GOT3 (cell line): ENCODE measurements around the gene SEPSECS.

Experiments
- DNase-seq: peaks from one replicate; lab custom pipeline; 2025; ENCODE audit warnings: mixed read lengths; lab: John Stamatoyannopoulos, UW

Gene SEPSECS

DNA sequence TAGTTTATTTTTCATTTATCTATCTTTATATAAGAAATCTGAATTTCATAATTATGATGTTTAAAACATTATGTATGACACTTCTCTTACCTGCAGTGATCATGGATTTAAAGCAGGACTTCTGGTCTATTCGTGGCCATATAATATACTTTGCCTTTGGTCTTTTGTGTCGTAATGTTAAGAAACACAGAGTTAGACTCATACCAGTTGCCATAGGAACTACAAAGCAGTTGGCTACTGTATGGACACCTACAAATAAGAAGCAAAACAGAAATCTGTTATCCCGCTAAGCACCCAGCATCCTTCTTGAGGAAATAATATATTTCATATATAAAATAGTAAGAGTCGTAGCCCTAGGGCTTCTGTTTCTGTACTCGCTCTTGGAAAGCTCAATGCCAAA is 4.3 kb downstream of the SEPSECS start:
- DNase-seq: no peak

DNA sequence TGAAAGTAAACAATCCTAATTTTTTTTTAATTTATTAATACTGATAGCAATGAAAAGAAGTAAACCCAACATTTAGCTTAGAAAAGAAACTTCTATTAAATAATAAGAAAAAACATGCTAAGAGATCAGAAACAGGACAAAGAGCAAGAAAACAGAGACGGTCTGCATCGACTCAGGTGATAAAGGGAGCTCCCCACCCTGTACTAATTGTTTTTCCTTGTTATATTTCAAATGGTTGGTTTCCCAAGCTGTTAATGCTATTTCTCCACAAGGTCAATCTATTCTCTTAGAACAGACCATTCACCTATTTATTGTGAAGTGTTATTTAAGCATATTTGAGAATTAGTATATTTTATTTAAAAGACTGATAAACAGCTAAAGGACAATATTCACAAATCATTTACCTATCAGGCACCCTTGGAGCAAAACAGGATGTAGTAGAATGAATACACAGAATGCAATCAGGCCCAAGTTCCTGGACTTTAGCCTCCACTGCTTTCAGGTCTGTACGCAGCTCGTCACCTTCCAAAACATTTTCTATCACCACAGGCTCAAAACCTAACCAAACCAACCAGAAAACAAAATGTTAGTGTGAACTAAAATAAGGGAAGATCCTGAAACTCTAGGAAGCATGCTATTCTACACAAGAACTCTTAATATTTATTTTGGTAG is 5.5 kb downstream of the SEPSECS start:
- no peak for DNase-seq

DNA sequence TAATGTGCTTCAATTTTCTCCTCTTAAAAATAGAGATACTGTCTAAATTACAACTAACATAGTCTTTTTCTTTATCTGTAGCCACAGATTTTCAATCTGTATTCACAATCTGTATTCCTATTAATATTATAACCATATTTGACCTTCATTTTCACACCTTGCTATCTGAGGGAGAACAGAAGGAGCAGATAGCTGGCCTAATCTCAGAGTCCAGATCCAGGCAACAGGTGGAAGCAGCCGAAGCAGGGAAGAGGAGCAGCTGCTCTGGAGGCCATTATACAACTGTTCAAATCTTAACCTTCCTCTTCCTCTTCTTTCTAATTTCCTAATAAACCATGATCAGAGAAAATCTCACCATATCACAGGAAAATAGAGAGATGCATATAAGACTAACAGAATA is 14.2 kb downstream of the SEPSECS start:
- DNase-seq: no peak

DNA sequence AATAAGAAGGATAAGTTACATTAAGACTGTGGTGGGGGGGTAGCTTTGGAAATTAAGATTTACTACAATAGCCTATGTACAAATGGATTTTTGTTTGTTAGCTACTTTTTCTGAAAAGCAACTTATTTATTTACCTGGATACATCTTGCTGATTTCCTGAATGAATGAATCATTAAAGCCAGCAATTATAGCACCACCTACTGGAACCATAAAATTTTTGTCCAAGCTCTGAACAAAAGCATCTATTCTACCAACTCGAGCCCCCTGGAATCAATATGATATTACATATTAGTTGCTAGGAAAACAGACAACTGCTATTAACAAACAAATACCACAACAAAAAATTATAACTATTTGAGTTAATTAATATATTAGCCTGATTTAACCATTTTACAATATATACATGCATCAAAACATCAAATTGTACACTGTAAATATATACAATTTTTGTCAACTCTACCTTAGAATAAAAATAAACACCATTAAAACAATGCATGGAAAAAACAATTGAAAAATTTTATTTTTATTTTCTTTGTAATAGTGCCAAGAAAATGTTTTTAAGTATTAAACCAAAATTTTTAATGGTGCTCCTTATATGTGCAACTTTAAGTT is 15.3 kb downstream of the SEPSECS start:
- no peak for DNase-seq

DNA sequence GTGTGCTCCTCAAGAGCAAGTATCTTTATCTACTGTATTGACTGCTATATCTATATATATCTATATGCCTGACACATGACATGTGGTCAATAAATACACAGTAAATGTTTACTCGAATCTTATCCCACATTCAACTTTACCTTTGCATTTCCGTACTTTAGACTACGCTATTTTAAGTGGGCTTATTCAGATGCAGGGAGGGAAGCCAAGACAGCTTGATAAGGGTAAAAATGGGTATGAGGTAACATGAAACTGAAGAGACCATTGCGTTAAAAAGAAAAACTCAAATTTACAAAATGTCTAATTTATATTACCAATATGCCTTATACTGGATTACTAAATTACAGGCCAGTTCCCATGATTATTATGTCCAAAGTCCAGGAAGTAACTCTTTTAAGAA is 17.8 kb downstream of the SEPSECS start:
- no peak for DNase-seq

DNA sequence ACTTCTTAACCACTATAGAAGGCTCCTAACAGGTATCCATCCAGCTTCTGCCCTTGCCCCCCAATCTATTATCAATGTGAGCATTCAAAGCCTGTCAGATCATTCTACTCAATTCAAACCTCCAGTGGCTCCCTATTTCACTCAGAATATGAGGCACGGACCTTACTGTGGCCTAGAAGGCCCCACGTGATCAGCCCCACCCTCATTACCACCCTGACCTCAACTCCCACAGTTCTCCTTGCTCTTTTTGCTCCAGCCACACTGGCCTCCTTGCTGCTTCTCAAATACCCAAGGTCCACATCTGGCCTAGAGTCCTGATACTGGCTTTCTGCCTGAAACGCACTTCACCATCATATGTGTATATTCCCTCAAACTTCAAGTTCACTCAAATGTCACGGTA is 18.7 kb downstream of the SEPSECS start:
- DNase-seq: no peak

DNA sequence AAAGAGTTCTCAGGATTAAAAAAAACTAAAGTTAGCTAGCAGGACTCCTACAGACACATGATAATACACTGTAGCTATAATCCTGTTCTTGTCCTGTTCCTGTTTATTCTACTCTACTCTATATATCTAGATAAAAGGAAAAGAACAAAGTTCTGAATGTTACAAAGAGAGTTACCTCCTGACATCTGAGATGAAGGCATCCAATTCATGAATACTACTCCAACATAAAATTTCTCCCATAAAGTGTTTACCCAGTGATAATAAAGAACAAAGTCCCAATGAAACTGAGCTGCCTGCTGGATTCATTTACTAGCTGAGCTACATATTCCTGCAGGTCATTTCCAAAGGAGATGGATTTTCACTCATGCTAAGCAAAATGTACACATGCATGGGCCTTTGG is 27.1 kb downstream of the SEPSECS start:
- no peak for DNase-seq

DNA sequence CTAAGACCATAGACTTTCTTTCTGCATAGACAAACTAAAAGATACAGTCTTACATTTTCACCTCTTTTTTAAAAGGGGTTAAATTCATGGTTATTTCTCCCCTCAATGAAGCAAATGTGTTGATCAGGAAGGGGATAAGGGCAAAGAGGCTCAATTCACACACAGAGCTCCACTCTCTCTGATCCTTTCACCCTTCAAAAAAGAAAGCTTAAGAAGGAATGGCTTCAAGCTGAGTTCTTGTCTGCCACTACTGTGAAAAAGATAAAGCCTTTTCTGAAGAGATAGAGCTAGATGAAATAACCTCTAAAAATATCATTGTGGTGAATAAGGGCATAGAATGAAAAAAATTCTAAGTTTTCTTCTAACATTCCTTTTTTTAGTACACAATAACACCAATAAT is 28.3 kb downstream of the SEPSECS start:
- DNase-seq: no peak

DNA sequence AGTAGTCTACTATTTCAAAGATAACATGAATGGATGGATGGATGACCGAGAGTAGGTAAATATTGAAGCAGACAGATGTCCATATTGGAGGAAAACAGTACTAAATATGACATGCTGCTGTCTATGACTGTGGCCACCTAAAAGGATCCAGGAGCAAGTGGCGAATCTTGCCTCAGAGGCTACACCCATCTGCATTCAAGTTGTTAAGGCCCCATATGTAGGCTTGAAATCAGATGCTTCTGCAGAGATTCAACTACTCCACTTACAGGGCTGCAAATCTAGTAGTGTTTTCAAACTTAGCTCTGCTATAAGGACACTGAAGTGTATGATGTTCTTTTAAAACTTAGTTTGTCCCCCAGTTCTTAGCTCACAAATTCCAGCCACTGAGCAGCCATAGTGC is 28.9 kb downstream of the SEPSECS start:
- no peak for DNase-seq

DNA sequence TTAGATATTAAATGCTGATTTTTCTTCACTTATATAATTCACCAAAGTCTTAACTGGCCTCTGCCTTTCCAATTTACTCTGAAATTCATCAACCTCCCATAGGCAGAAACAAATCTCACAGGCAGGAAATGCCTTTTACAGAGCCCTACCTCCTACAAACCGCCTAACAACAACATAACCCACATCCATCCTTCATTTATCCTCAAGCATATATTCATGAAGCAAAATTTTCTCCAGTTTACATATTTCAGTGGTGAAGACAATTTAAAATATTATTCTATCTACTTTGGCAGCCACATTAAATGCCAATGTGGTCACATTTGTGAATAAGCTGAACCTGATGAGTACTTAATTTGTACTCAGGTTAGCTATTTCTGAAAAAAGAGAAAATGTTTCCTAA is 30.3 kb downstream of the SEPSECS start:
- no peak for DNase-seq

DNA sequence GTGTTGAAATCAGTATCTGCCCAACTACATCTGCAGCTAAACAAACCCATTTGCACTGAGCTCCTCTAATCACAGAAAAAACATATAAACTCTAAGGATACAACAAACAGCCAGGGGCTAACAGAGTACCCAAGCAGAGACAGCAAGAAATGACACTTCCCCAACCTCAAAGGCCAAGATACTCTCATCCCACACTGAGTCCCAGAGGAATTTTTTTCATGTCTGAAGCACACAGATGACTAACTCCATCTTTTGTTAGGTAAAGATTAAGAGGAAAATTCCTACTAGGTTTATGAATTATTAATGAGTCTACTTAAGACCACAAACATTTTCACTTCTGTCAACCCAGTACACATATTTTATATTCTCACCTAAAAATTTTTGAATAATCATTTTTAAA is 31.6 kb downstream of the SEPSECS start:
- DNase-seq: no peak

DNA sequence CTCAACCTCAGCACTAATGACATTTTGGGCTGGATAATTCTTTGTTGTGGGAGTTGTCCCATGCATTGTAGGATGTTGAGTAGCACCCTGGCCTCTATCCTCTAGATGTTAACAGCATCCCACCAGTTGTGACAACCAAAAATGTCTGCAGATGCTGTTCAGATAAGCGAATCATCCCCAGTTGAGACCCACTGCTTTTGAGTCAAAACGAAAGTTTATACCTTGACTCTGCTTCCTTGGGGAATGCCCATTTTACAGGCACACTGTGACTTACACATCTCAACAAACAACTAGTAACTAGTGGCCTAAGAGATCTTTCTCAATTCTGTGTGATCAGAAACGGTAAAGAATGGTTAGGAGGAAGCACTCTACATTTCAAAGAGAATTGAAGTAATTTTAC is 37.0 kb downstream of the SEPSECS start:
- no peak for DNase-seq

DNA sequence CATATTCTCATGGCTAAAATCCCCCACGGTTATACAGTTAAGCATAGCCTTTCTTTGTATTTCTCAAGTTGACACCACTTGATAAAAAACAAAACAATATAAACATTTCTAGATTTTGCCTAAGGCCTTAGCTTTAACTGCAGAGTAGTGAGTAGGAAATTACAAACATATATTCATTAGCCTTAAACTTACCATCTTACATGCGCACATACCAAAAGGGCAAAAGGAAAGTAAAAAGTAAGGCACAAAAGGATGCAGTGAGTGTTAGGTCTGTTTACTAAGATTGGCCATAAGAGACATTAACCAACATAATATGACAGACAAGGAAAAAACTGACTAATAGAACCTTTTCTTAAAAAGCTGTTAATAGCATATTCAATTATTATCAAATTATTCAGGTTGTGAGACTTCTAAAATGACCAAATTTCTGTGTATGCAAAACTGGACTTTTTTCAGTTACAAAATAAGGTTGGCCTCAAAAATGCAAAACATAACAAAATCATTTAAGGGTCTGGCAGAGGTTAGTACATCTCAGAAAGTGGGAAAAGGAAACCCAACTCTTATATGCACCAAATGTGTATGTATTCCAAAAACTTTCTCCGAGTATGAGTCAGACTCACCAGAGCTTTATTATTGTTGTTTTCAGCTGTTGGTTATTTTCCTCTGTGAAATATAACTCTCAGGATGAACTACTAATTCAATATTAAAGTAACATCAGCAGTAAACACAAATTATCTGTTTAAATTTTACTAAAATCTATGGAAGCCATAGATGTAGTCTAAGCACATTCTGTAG is 39.9 kb downstream of the SEPSECS start:
- no peak for DNase-seq

DNA sequence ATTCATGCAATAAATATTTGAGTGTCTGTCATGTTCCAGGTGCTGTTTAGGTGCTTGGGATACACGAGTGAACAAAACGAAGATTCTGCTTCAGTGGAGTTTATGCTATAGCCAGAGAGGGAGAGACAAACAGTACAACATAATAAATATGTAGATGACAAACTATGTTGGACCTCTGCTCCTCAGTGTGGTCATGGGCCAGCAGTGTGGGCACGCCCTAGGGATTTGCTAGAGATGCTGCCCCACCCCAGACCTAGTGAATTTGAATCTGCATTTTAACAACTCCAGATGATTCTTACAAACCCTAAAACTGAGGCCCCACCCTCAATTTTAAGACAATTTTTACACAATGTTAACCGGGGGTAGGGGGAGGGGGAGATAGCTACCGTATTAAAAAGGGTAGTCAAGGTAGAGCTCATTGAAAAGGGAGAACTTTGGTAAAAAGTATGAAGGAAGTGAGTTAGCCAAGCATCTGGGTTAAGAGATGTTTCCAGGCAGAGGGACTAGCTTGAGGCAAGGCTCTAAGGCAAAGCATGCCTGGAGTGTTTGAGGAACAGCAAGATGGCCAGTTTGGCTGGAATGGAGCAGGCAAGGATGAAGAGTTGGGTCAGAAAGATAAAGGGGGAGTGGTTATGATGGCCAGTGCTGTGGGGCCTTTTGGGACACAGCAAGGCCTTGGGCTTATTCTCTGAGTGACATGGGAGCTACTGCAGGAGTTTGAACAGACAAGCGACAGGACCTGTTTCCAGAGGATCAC is 42.4 kb downstream of the SEPSECS start:
- DNase-seq: no peak

DNA sequence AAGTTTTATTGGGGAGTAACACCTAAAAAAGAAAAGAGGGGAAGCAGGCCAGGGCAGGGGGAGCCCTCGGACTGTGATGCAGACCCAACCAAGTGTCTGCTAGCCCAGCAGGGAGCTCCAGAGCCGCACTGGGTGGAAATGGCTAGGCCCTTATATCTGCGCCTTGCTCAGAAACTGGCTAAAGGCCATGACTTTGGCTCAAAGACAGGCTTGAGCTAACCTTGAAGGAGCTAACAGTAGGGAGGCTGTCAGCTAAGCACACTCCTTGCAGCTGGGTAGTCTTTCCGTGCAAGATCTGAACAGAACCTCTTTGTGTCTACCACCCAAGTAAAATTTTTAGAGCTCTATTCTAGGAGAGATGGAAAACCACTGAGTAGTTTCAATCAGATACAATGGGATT is 43.0 kb downstream of the SEPSECS start:
- no peak for DNase-seq

DNA sequence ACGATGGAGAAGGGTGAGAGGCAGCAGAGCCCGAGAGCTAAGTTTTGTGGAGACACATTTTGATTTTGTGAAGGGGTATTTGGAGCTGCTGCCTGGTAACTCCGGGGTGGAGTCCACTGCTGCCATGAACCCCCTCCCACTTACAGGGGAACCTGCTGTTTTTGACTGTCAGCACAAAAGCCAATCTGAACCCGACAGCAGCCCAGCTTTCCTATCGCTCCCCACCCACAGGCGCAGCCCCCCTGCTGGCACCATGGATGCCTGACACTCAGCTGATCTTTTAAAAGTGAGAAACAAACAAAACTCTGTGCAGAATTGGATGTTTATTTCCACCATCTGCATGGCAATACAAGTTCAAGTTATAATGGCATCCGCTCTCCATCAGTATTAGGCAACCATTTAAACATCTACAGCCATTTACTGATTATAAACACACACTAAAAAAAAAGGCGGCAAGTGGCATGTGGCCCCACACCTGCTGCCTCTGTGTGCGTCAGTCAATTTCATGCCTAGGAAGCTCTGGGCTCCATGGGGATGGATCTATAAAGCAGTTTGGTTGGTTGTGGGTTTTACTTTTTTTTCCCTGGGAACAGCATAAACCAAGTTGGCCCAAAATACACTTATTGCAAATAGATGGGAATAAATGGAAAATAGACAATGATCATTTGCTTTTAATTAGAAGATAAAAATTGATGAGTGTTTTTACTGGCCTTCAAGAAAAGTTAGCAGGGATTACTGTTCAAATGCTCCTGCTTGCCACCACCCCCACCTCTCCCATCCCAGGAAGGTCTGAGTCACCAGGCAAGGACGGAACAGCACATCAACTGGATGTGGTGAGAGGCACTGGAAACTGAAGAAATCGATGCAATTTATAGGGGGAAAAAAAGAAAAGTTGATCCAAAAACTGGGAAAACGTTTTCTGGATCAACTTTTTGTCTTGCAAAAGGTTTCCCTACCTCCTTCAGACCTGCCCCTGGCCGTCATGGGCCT is 46.0 kb downstream of the SEPSECS start:
- peak; percentile 3 for DNase-seq

DNA sequence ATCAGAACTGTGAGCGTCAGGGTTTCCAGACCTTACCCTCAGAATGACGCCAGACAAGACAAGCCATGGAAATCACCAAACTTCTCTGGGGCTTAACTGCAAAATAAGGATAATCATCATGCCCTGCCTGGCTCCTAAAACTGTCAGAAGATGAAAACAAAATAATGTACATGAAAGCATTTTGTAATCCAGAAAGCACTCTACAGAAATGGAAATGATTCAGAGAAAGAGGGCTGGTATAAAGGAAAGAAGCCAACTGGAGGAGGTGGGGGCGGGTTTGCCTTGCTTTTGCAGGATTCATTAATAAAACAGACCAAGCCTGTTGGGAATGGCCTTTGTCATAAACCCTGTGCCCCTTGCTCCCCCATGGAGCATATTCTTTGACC is 47.3 kb downstream of the SEPSECS start:
- no peak for DNase-seq

DNA sequence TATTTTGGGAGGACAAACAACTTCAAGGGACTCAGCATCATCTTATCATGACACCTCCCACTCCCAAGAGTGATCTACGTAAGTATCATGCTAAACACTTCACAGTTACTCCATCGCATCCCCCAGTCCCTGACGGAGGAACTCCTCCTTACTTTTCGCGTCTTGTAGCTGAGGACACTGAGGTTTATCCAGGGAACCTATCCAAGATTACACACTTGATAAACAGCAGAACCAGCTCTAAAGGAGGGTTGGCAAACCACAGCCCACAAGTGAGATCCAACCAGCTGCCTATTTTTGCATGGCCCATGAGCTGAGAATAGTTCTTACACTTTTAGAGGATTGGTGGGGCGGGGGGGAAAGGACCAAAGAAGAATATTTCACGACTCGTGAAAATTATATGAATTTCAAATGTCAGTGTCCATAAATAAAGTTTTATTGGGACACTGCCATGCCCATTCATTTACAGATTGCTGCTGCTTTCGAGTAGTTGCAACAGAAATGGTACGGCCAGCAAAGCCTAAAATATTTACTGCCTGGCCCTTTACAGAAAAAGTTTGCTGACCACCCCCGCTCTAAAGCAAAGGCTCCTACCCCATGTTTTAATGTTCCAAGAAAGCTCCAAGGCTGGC is 47.8 kb downstream of the SEPSECS start:
- DNase-seq: no peak

DNA sequence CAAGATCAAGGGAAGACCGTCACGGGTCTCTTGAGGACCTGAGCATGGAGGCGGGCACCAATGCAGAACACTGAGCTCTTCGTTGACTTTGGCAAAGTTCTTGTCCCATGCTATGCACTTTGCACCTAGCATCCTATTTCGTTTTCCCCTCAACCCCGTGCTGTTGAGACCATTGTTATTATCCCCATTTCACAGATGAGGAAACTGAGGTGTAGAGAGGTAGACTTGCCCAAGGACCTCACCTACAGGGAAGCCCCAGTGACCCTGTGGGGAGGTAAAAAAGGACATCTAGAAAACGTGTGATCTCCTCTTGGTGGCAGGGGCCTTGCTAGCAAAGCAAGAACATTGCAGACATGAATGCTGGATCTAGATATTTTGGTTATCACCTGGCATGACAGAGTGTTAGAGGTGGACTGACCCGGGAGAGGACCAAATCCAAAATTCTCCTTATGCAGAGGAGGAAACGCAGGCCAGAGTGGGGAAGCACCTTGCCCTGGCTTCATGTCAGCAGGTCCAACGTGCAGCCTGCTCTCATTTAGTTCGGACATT is 48.5 kb downstream of the SEPSECS start:
- DNase-seq: no peak

DNA sequence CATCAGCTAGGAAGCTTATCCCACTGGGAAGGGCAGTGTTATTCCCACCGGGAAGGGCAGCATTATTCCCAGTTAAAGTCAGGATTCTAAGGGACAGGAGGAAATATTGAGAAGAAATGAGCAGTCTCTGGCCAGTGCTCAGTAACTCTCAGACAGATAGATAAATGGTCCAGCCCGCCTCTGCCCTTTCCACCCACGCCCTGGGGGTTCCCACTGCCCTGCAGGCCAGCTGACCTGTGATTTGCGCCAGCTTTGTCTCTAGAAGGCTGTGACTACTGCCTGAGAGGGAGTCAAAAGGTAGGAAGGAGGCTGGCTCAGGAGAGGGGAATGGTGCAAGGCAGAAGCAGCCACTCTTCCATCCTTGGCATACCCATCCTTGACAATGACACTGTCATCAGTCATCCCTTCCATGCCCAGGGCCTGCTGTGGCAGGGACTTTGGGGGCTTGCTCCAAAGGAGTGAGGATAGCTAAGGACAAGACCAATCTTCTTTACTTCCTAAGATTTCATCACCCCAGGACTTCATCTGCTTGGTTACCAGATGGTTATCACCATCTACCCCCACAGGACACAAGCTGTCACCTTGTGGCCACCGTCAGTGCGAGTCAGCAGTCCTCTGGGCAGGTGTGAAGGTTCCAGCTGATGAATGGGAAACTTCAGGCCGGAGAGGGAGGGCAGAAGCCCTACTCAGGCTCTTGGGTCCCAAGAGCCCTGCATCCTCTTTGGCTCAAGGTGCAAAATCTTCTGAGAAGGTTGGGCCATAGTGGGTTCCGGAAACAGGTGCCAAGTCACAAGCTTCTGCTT is 49.5 kb downstream of the SEPSECS start:
- no peak for DNase-seq
